ENCODE measurements around the gene PGM2L1.
A peak's percentile ranks its signal among the peaks of the same experiment; 100 is the strongest.
"Not testable (repeated sequence)": the region's sequence is repeated elsewhere in the genome, so short reads cannot be mapped to it uniquely, and the experiment has no call there.

The PGM2L1 gene

GRCh38 chr11:74398244-74399159 lies at the start of gene PGM2L1:
Gene PGM2L1, minus strand, starts transcription at chr11:74398433. Its CDS starts 272 bp downstream, at chr11:74398161.
- peak; percentile 80 to 82 for DNase-seq (ENCODE audit: low read depth in 1 of 2, low spot score in 1 of 2)

- no peak for DNase-seq (ENCODE audit: low read depth in 1 of 2, low spot score in 1 of 2)
These were observed 49.5 kb upstream of the PGM2L1 start for GRCh38 chr11:74447720-74448119.

- DNase-seq (ENCODE audit: low read depth in 1 of 2, low spot score in 1 of 2), result no peak
These were observed 48.3 kb upstream of the PGM2L1 start for GRCh38 chr11:74446532-74446938.

GRCh38 chr11:74444173-74444826 lies 46.1 kb upstream of the PGM2L1 start:
- no peak for DNase-seq (ENCODE audit: low read depth in 1 of 2, low spot score in 1 of 2)

- DNase-seq (ENCODE audit: low read depth in 1 of 2, low spot score in 1 of 2), result no peak
These were observed 45.0 kb upstream of the PGM2L1 start for GRCh38 chr11:74443071-74443864.

- no peak for DNase-seq (ENCODE audit: low read depth in 1 of 2, low spot score in 1 of 2)
These were observed 44.4 kb upstream of the PGM2L1 start for GRCh38 chr11:74442636-74443035.

GRCh38 chr11:74438681-74439080 lies 40.4 kb upstream of the PGM2L1 start:
- no peak for DNase-seq (ENCODE audit: low read depth in 1 of 2, low spot score in 1 of 2)

GRCh38 chr11:74437441-74438042 lies 39.3 kb upstream of the PGM2L1 start:
- DNase-seq (ENCODE audit: low read depth in 1 of 2, low spot score in 1 of 2), result no peak

- no peak for DNase-seq (ENCODE audit: low read depth in 1 of 2, low spot score in 1 of 2)
These were observed 36.3 kb upstream of the PGM2L1 start for GRCh38 chr11:74434528-74434927.

GRCh38 chr11:74429205-74429604 lies 31.0 kb upstream of the PGM2L1 start:
- DNase-seq (ENCODE audit: low read depth in 1 of 2, low spot score in 1 of 2), result no peak

- DNase-seq (ENCODE audit: low read depth in 1 of 2, low spot score in 1 of 2), result no peak
These were observed 29.2 kb upstream of the PGM2L1 start for GRCh38 chr11:74427384-74427886.

GRCh38 chr11:74425100-74425499 lies 26.9 kb upstream of the PGM2L1 start:
- DNase-seq (ENCODE audit: low read depth in 1 of 2, low spot score in 1 of 2), result no peak

GRCh38 chr11:74418509-74418895 lies 20.3 kb upstream of the PGM2L1 start:
- DNase-seq (ENCODE audit: low read depth in 1 of 2, low spot score in 1 of 2), result no peak

- DNase-seq (ENCODE audit: low read depth in 1 of 2, low spot score in 1 of 2), result no peak
These were observed 19.8 kb upstream of the PGM2L1 start for GRCh38 chr11:74417860-74418508.

- DNase-seq (ENCODE audit: low read depth in 1 of 2, low spot score in 1 of 2), result no peak
These were observed 19.2 kb upstream of the PGM2L1 start for GRCh38 chr11:74417379-74417804.

GRCh38 chr11:74416974-74417373 lies 18.7 kb upstream of the PGM2L1 start:
- DNase-seq (ENCODE audit: low read depth in 1 of 2, low spot score in 1 of 2), result not testable (repeated sequence)

GRCh38 chr11:74412733-74413359 lies 14.6 kb upstream of the PGM2L1 start:
- DNase-seq (ENCODE audit: low read depth in 1 of 2, low spot score in 1 of 2), result no peak

GRCh38 chr11:74412321-74412720 lies 14.1 kb upstream of the PGM2L1 start:
- no peak for DNase-seq (ENCODE audit: low read depth in 1 of 2, low spot score in 1 of 2)

GRCh38 chr11:74409633-74410032 lies 11.4 kb upstream of the PGM2L1 start:
- DNase-seq (ENCODE audit: low read depth in 1 of 2, low spot score in 1 of 2), result no peak

All from stimulated activated CD4-positive, alpha-beta T cell treated with anti-CD3 and anti-CD28 coated beads, Interleukin-15, amount 100 ng/mL, for 1 hour (primary cell).